ENCODE measurements around the gene ETV6. TPM values are rescaled to one million over a fixed set of nuclear protein-coding genes. Genes with fewer than 3 reads are reported as not detected.

ETV6 gene
- total and polyA plus RNA-seq, 2 of the 8 experiments (the other 6 are each of a cell fraction or from before 2014, with no cell fraction given): 5.5 to 23.9 TPM

DNA sequence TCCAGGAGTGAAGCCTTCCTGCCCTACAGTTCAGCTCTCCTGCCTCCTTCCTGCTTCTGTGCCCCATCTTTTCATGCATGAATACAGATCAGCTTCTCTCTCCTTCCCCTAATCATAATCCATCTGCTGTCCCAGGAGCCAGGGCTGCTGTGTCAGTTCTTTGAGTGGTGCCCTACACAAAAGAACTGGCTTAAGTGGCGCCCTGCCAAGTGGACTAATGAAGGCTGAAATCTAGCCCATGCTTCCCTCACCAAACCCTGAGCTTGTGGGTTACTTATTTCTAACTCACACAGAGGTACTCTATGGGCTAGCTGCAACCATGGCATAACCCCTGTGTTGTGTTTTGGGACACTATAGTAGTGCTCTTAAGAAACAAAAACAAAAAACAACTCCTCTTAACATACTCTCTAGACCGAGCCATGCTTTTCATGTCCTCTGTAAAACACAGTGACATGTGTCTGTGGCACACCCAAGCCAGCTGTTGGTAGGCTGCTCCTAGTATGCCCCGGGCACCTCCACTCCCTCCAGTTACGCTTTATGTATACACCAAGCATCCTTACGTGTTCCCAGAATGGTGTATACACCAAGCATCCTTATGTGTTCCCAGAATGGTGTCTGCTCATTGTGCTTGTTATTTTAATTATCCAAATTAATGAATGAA lies 19.3 kb upstream of the ETV6 start:
- H3K4ac ChIP-seq (replicated peaks; ENCODE audit: insufficient read length, low read depth, low read length): peak overlapping the region; percentile 44
- H3K18ac ChIP-seq (ENCODE audit: extremely low read depth, low read length): 0 out of 2 replicates have a peak overlapping the region, but pooled peaks have one; percentile 24
- DNase-seq (ENCODE audit: low read depth in 1 of 2, low spot score in 2 of 2): peak in 1 of 2 experiments; percentile 34

More for the DNA sequence above, 19.3 kb upstream of the ETV6 start:
- no peaks in the 10 kb centered on the region for H3K79me2 ChIP-seq (ENCODE audit: control insufficient read depth in 1 of 2, insufficient read depth in 2 of 2, low read length in 2 of 2)
- no peak overlapping the region; the same call in 1 of the 2 replicates for H4K8ac ChIP-seq (ENCODE audit: extremely low read depth, insufficient read depth, low read length)
- H2BK5ac ChIP-seq (ENCODE audit: low read depth, low read length): no peak overlapping the region
- no peak overlapping the region for H3K4me2 ChIP-seq (ENCODE audit: insufficient read depth in 1 of 2, low read depth in 2 of 2, low read length in 2 of 2)
- H3K23me2 ChIP-seq (ENCODE audit: low read depth, low read length): no peaks in the 10 kb centered on the region
- no peak overlapping the region for H4K91ac ChIP-seq (replicated peaks; ENCODE audit: insufficient read length, low read length)
- WGBS, 2 experiments (ENCODE audit: extremely low coverage in 1 of 2, insufficient coverage in 1 of 2, insufficient read length in 1 of 2, insufficient replicate concordance in 2 of 2, low coverage in 1 of 2, low lambda C conversion rate in 2 of 2, missing lambda C conversion rate in 1 of 2): 71% methylated on average over 5 of the region's 5 CpGs; no CpG with 5 or more reads in 1 of the 2 experiments
- H3K14ac ChIP-seq (ENCODE audit: insufficient read length): no peak overlapping the region
- ChIA-PET POLR2A (ENCODE audit: partially characterized antibody) (interaction anchor here (1.0 to 1.4 kb wide), 3 partner anchors 11 to 13 kb away, joined by 3 to 4 read pairs (median 3); no protein-coding TSS in a partner anchor), CTCF (ENCODE audit: partially characterized antibody) (interaction anchor here (0.6 to 2.3 kb wide), 7 partner anchors 7 to 730 kb away, joined by 3 to 9 read pairs (median 4); no protein-coding TSS in a partner anchor)
- no peaks in the 10 kb centered on the region; a peak in 2 of 4 replicates for H3K9me3 ChIP-seq (ENCODE audit: insufficient read depth in 2 of 2, low read depth in 1 of 2, low read length in 1 of 2)
- no peak for TF ChIP-seq PHF8 (conservative IDR thresholded peaks at IDR 0.05; ENCODE audit: low read depth, low read length)
- no peak for TF ChIP-seq POLR2A (IDR thresholded peaks at IDR 0.05; ENCODE audit: control extremely low read depth in 1 of 2, low read depth in 2 of 2, low read length in 2 of 2)
- H4K20me1 ChIP-seq (replicated peaks in 1 of 2; ENCODE audit: control insufficient read depth in 1 of 2, insufficient read depth in 2 of 2, low read length in 2 of 2): no peaks in the 10 kb centered on the region
- H3K27me3 ChIP-seq (replicated peaks in 1 of 4; ENCODE audit: control insufficient read depth in 3 of 4, extremely low read depth in 1 of 4, insufficient read depth in 3 of 4, low read length in 3 of 4): no peaks in the 10 kb centered on the region
- H3K9ac ChIP-seq (replicated peaks in 1 of 4; ENCODE audit: extremely low read depth in 1 of 4, low read depth in 3 of 4, low read length in 3 of 4): no peak overlapping the region
- no peak overlapping the region for H3K27ac ChIP-seq (ENCODE audit: low read depth, low read length)
- FAIRE-seq: no peak
- peak overlapping the region; percentile 90; the same call in 1 of the 2 replicates for H2AK5ac ChIP-seq (ENCODE audit: low read depth, low read length)
- no peak overlapping the region for H4K5ac ChIP-seq (ENCODE audit: insufficient read length, low read depth, low read length)
- H2AFZ ChIP-seq (ENCODE audit: low read length): no peak overlapping the region
- H3K23ac ChIP-seq (ENCODE audit: insufficient read length): no peak overlapping the region
- peak overlapping the region; percentile 65; the same call in 1 of the 2 replicates for H2BK15ac ChIP-seq (ENCODE audit: low read length)
- no peak overlapping the region for H3K56ac ChIP-seq (replicated peaks; ENCODE audit: insufficient read length, low read depth, low read length)
- H3K36me3 ChIP-seq (ENCODE audit: control insufficient read depth in 2 of 4, insufficient read depth in 4 of 4, low read length in 3 of 4): no peaks in the 10 kb centered on the region
- no peak overlapping the region for H2BK120ac ChIP-seq (replicated peaks; ENCODE audit: low read depth, low read length)
- H3K79me1 ChIP-seq (ENCODE audit: low read depth, low read length): no peaks in the 10 kb centered on the region; the same call in 1 of the 2 replicates
- H3K4me3 ChIP-seq (ENCODE audit: extremely low read depth in 1 of 4, insufficient read depth in 2 of 4, low read depth in 3 of 4, low read length in 4 of 4): no peak overlapping the region
- no peak overlapping the region for H2BK12ac ChIP-seq (ENCODE audit: low read depth, low read length)
- H2BK20ac ChIP-seq (ENCODE audit: low read length): no peak overlapping the region; the same call in 1 of the 2 replicates
- H3K4me1 ChIP-seq (replicated peaks in 1 of 4; ENCODE audit: control insufficient read depth in 3 of 4, insufficient read depth in 4 of 4, low read length in 3 of 4): no peaks in the 10 kb centered on the region

Data from H1 (cell line).